PC-3 (cell line): ENCODE results near the gene SDC1. TPM values are rescaled to one million over a fixed set of nuclear protein-coding genes. Genes with fewer than 3 reads are reported as not detected.

ENCODE experiments used
- ATAC-seq: fragments of 200-7000 bp; cut with Tn5 transposase; 2 replicates; pipeline ENCODE4 v1.9.1; 2020; ENCODE audit warnings: mild to moderate bottlenecking, moderate library complexity
- BruUV-seq: library from RNA; stranded (reverse); fragments of 400-500 nt; replicated peaks from 2 replicates; lab custom pipeline; 2021; lab: Mats Ljungman, UMichigan
- CTCF ChIA-PET: fragments of 300-600 bp; sonication (Branson Sonifier 250); formaldehyde crosslinking; loops from one replicate; lab custom pipeline; 2022; ENCODE audit warnings: antibody characterized with exemption; lab: Charles Lee
- POLR2A ChIA-PET: fragments of 300-600 bp; sonication (Branson Sonifier 250); formaldehyde crosslinking; loops from one replicate; lab custom pipeline; 2022; ENCODE audit warnings: antibody characterized with exemption; ENCODE audit not compliant: unreplicated experiment; lab: Charles Lee
- DNase-seq: peaks from one replicate; pipeline ENCODE4 v3.0.0-alpha.2; 2015
- H2AFZ ChIP-seq: fragments of 300-600 bp; sonication (generic); 2 replicates; pipeline ENCODE4 v1.6.0; 2016; ENCODE audit warnings: antibody characterized with exemption, low read length
- H3F3A ChIP-seq: fragments of 300-600 bp; sonication (generic); one replicate; pipeline ENCODE4 v1.6.0; 2017; ENCODE audit warnings: antibody characterized with exemption, low read length, control low read depth, mild to moderate bottlenecking; ENCODE audit not compliant: unreplicated experiment
- H3K27ac ChIP-seq: fragments of 300-600 bp; sonication (generic); 2 replicates; pipeline ENCODE4 v1.5.1; 2016; ENCODE audit warnings: mild to moderate bottlenecking, low read length
- H3K27me3 ChIP-seq: fragments of 300-600 bp; sonication (generic); 2 replicates; pipeline ENCODE4 v1.6.1; 2016; ENCODE audit warnings: low read length, mixed read lengths
- H3K36me3 ChIP-seq: fragments of 300-600 bp; sonication (generic); 2 replicates; pipeline ENCODE4 v1.6.1; 2016; ENCODE audit warnings: low read depth, mixed run types, low read length, mixed read lengths
- H3K4me1 ChIP-seq: fragments of 300-600 bp; sonication (generic); 2 replicates; pipeline ENCODE4 v1.5.1; 2016; ENCODE audit warnings: low read length; ENCODE audit not compliant: insufficient read depth
- H3K4me2 ChIP-seq: fragments of 300-600 bp; sonication (generic); 2 replicates; pipeline ENCODE4 v1.6.0; 2016; ENCODE audit warnings: low read length
- H3K4me3 ChIP-seq: fragments of 300-600 bp; sonication (generic); 2 replicates; pipeline ENCODE4 v1.5.1; 2016; ENCODE audit warnings: mild to moderate bottlenecking, low read length, mixed read lengths
- H3K79me2 ChIP-seq: fragments of 300-600 bp; sonication (generic); 2 replicates; pipeline ENCODE4 v1.6.1; 2017; ENCODE audit warnings: low read length, mixed read lengths
- H3K9ac ChIP-seq: fragments of 300-600 bp; sonication (generic); 2 replicates; pipeline ENCODE4 v1.6.0; 2016; ENCODE audit warnings: mild to moderate bottlenecking, low read length
- H3K9me2 ChIP-seq: fragments of 300-600 bp; sonication (generic); replicated peaks from 2 replicates; pipeline ENCODE4 v1.6.1; 2016; ENCODE audit warnings: mixed run types, low read length, mixed read lengths
- H3K9me3 ChIP-seq: fragments of 300-600 bp; sonication (generic); 2 replicates; pipeline ENCODE4 v1.6.1; 2016; ENCODE audit warnings: low read length, mixed read lengths
- H4K20me1 ChIP-seq: fragments of 300-600 bp; sonication (generic); 2 replicates; pipeline ENCODE4 v1.6.1; 2016; ENCODE audit warnings: low read length, mixed read lengths
- EZH2 ChIP-seq: fragments of 300-600 bp; sonication (generic); IDR thresholded peaks from one replicate; pipeline ENCODE4 v1.6.1; 2017; ENCODE audit warnings: antibody characterized with exemption, mild to moderate bottlenecking, low read length; ENCODE audit not compliant: unreplicated experiment
- EZH2phosphoT487 ChIP-seq: fragments of 300-600 bp; sonication (generic); IDR thresholded peaks from 2 replicates; pipeline ENCODE4 v1.6.1; 2018; ENCODE audit warnings: mild to moderate bottlenecking, antibody characterized with exemption, low read length, borderline replicate concordance
- intact Hi-C: fragments of 100-400 bp; cut with micrococcal nuclease; formaldehyde crosslinking; loops from 2 replicates; pipeline ENCODE4 v1.9.0; 2023
- total RNA-seq: library from RNA; depleted of rRNA; stranded (reverse); fragments of >200 nt; gene quantifications from 2 replicates; pipeline ENCODE4 v1.2.3, GENCODE V29; 2014
- TF ChIP-seq, protein P1 (sequence below): fragments of 300-600 bp; sonication (generic); conservative IDR thresholded peaks from 2 replicates; pipeline ENCODE4 v1.5.1; 2017; ENCODE audit warnings: antibody characterized with exemption, low read depth, mild to moderate bottlenecking, low read length

SDC1 gene
- total RNA-seq, 1 experiment from 2014 or later, result 358 TPM

DNA sequence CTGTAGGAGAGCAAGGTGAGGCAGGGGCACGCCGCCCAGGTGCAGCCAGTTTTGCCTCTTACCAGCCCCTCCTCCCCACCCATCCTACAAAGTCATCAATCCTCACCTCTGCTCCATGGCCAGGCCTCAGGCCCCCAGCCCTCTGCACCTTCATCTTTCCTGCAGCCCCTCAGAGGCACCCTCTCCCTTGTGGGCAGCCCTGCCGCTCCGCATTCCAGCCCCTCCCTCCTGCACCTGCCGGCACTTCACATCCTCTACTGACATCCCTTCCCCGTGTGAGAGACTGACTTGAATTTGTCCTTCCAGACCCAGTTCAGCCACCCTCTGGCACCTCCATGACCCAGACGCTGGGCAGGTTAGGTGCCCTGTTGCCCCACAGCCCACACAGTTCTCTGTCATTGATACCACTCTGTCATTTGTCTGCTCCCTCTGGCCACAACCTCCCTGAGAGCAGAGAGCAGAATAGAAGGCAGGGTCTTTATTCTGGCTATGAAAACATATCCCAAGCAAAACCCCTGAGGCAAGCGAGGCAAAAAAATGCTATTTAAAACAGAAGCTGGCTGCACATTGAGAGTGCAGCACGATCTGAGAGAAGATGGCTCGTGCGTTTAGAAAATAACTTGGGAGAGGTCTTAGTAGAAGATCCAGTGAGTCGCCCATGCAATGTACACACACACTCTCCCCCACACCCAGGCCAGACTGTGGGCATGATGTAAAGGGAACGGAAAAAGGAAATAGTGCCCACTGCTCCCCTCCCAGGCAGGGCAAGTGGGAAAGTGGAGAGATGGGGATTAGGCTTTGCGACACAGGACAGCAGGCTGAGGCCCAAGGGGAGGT lies 25.9 kb downstream of the SDC1 start:
- TF ChIP-seq, protein P1, sequence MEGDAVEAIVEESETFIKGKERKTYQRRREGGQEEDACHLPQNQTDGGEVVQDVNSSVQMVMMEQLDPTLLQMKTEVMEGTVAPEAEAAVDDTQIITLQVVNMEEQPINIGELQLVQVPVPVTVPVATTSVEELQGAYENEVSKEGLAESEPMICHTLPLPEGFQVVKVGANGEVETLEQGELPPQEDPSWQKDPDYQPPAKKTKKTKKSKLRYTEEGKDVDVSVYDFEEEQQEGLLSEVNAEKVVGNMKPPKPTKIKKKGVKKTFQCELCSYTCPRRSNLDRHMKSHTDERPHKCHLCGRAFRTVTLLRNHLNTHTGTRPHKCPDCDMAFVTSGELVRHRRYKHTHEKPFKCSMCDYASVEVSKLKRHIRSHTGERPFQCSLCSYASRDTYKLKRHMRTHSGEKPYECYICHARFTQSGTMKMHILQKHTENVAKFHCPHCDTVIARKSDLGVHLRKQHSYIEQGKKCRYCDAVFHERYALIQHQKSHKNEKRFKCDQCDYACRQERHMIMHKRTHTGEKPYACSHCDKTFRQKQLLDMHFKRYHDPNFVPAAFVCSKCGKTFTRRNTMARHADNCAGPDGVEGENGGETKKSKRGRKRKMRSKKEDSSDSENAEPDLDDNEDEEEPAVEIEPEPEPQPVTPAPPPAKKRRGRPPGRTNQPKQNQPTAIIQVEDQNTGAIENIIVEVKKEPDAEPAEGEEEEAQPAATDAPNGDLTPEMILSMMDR, result no peak
- TF ChIP-seq EZH2phosphoT487, result no peak
- TF ChIP-seq EZH2, result no peak
- Histone ChIP-seq H4K20me1 (no peaks in the 10 kb centered on the region), H3K9ac (no peak overlapping the region), H3K27me3 (no peaks in the 10 kb centered on the region), H3K4me3 (no peak overlapping the region), H3K9me3 (no peaks in the 10 kb centered on the region), H3K4me2 (no peak overlapping the region), H3K79me2 (no peaks in the 10 kb centered on the region), H3K36me3 (peaks cover 29% of the 10 kb centered on the region), H2AFZ (no peak overlapping the region), H3K4me1 (no peaks in the 10 kb centered on the region), H3K9me2 (no peaks in the 10 kb centered on the region), H3K27ac (no peak overlapping the region), H3F3A (no peaks in the 10 kb centered on the region)
- CTCF ChIA-PET, result no interaction called here
- no peak for DNase-seq
- POLR2A ChIA-PET, result no interaction called here
- peak; percentile 27 for ATAC-seq
- no TSS peak for BruUV-seq
- intact Hi-C loops, result no loop called here

GRCh38 chr2:20198001-20198400 lies 26.9 kb downstream of the SDC1 start:
- no peaks in the 10 kb centered on the region for H3K9me3 ChIP-seq
- no peaks in the 10 kb centered on the region for H3K4me1 ChIP-seq
- ATAC-seq (peak; percentile 10), DNase-seq (no peak)
- H4K20me1 ChIP-seq, result no peaks in the 10 kb centered on the region
- H3K4me2 ChIP-seq, result no peak overlapping the region
- intact Hi-C loops, result no loop called here
- no TSS peak for BruUV-seq
- H2AFZ ChIP-seq, result no peak overlapping the region
- TF ChIP-seq EZH2phosphoT487 (no peak), EZH2 (no peak)
- TF ChIP-seq, protein P1, result no peak
- no peaks in the 10 kb centered on the region for H3K9me2 ChIP-seq
- ChIA-PET CTCF (no interaction called here), POLR2A (no interaction called here)
- no peaks in the 10 kb centered on the region for H3K79me2 ChIP-seq
- peaks cover 20% of the 10 kb centered on the region for H3K36me3 ChIP-seq
- no peaks in the 10 kb centered on the region for H3K27me3 ChIP-seq
- H3F3A ChIP-seq, result no peaks in the 10 kb centered on the region
- H3K9ac ChIP-seq, result no peak overlapping the region
- H3K4me3 ChIP-seq, result no peak overlapping the region
- no peak overlapping the region for H3K27ac ChIP-seq

- Histone ChIP-seq H4K20me1 (no peaks in the 10 kb centered on the region), H3K4me3 (no peak overlapping the region), H3K27ac (no peak overlapping the region), H3K4me1 (no peaks in the 10 kb centered on the region), H3K27me3 (no peaks in the 10 kb centered on the region), H3K9me2 (no peaks in the 10 kb centered on the region), H3F3A (no peaks in the 10 kb centered on the region), H3K9me3 (no peaks in the 10 kb centered on the region), H3K4me2 (no peak overlapping the region), H2AFZ (no peak overlapping the region), H3K36me3 (peaks cover 12% of the 10 kb centered on the region; the same call in 1 of the 2 replicates), H3K79me2 (no peaks in the 10 kb centered on the region), H3K9ac (no peak overlapping the region)
- TF ChIP-seq EZH2, result no peak
- TF ChIP-seq, protein P1, result no peak
- TF ChIP-seq EZH2phosphoT487, result no peak
- BruUV-seq, result no TSS peak
- ATAC-seq, result no peak
- CTCF ChIA-PET, result interaction anchor here (0.6 to 0.7 kb wide), 2 partner anchors 129 to 242 kb away, joined by 3 to 6 read pairs; no protein-coding TSS in a partner anchor
- DNase-seq, result no peak
- POLR2A ChIA-PET, result interaction anchor here (0.5 kb wide), 1 partner anchor 28 kb away, joined by 10 read pairs; the partner anchor contains the start of gene SDC1
- intact Hi-C loops, result no loop called here
Observed at GRCh38 chr2:20197192-20197591, 27.7 kb downstream of the SDC1 start.
